GM23338 (cell line): ENCODE data around the gene TFB2M. TPM values are rescaled to one million over a fixed set of nuclear protein-coding genes. Genes with fewer than 3 reads are reported as not detected.

Experiments used
- ATAC-seq: fragments of 200-7000 bp; cut with Tn5 transposase; 3 replicates; pipeline ENCODE4 v1.9.1; 2020
- DNase-seq: peaks from one replicate; pipeline ENCODE4 v3.0.0-alpha.2; 2015; ENCODE audit warnings: low spot score
- H2AFZ ChIP-seq: fragments of 200-600 bp; sonication (generic); 2 replicates; pipeline ENCODE4 v1.8.0; 2016; ENCODE audit warnings: antibody characterized with exemption, mild to moderate bottlenecking, moderate library complexity
- H3F3A ChIP-seq: fragments of 200-600 bp; sonication (generic); replicated peaks from 2 replicates; pipeline ENCODE4 v1.8.0; 2017; ENCODE audit warnings: antibody characterized with exemption, mixed run types, low read depth
- H3K27ac ChIP-seq: fragments of 200-600 bp; sonication (generic); 2 replicates; pipeline ENCODE4 v1.6.1; 2016; ENCODE audit warnings: low read depth
- H3K27me3 ChIP-seq: fragments of 200-600 bp; sonication (generic); 2 replicates; pipeline ENCODE4 v1.8.0; 2016; ENCODE audit warnings: mild to moderate bottlenecking, mixed run types, moderate library complexity; ENCODE audit not compliant: insufficient read depth
- H3K36me3 ChIP-seq: fragments of 200-600 bp; sonication (generic); 2 replicates; pipeline ENCODE4 v1.8.0; 2016; ENCODE audit warnings: mild to moderate bottlenecking; ENCODE audit not compliant: insufficient read depth
- H3K4me1 ChIP-seq: fragments of 200-600 bp; sonication (generic); 2 replicates; pipeline ENCODE4 v1.8.0; 2016; ENCODE audit warnings: mild to moderate bottlenecking, moderate library complexity; ENCODE audit not compliant: insufficient read depth
- H3K4me2 ChIP-seq: fragments of 200-600 bp; sonication (generic); 2 replicates; pipeline ENCODE4 v1.7.1; 2017; ENCODE audit warnings: mixed run types
- H3K4me3 ChIP-seq: fragments of 200-600 bp; sonication (generic); 2 replicates; pipeline ENCODE4 v1.6.1; 2016; ENCODE audit warnings: mixed run types
- H3K79me2 ChIP-seq: fragments of 200-600 bp; sonication (generic); replicated peaks from 2 replicates; pipeline ENCODE4 v1.8.0; 2017; ENCODE audit warnings: mild to moderate bottlenecking; ENCODE audit not compliant: insufficient read depth
- H3K9me2 ChIP-seq: fragments of 200-600 bp; sonication (generic); 2 replicates; pipeline ENCODE4 v1.8.0; 2017; ENCODE audit not compliant: insufficient read depth
- H4K20me1 ChIP-seq: fragments of 200-600 bp; sonication (generic); replicated peaks from 2 replicates; pipeline ENCODE4 v1.8.0; 2017; ENCODE audit warnings: mild to moderate bottlenecking; ENCODE audit not compliant: insufficient read depth
- H3K27ac Mint-ChIP-seq: 2 replicates; pipeline ENCODE4 v1.8.0; 2020; ENCODE audit warnings: inconsistent platforms, mild to moderate bottlenecking, moderate library complexity, mixed read lengths
- H3K27me3 Mint-ChIP-seq: 3 replicates; pipeline ENCODE4 v1.8.0; 2022; ENCODE audit warnings: low read depth, mild to moderate bottlenecking, moderate library complexity, mixed read lengths, inconsistent platforms; ENCODE audit not compliant: insufficient read depth, poor library complexity
- H3K36me3 Mint-ChIP-seq: 3 replicates; pipeline ENCODE4 v1.8.0; 2021; ENCODE audit warnings: low read depth, mild to moderate bottlenecking, inconsistent platforms, moderate library complexity, mixed read lengths
- H3K4me1 Mint-ChIP-seq: 3 replicates; pipeline ENCODE4 v1.8.0; 2020; ENCODE audit warnings: mild to moderate bottlenecking, inconsistent platforms, mixed read lengths
- H3K4me3 Mint-ChIP-seq: 3 replicates; pipeline ENCODE4 v1.8.0; 2021; ENCODE audit warnings: moderate library complexity, mild to moderate bottlenecking, inconsistent platforms, mixed read lengths
- H3K9me3 Mint-ChIP-seq: 3 replicates; pipeline ENCODE4 v1.8.0; 2020; ENCODE audit warnings: moderate library complexity, mild to moderate bottlenecking, inconsistent platforms, mixed read lengths
- CREB1 ChIP-seq: fragments of 250-450 bp; sonication (Bioruptor Pico); IDR thresholded peaks from 2 replicates; pipeline ENCODE4 v1.5.0; 2020; ENCODE audit warnings: low read depth, mild to moderate bottlenecking, moderate library complexity
- CTCF ChIP-seq, 2 experiments: fragments of 200-600 bp in 1 of 2; sonication (generic) in 1 of 2; conservative IDR thresholded peaks; 2 replicates each; pipeline versions ENCODE4 v1.5.1 to v1.6.1; 2016 to 2017; ENCODE audit warnings: antibody characterized with exemption in 2 of 2, low read depth in 2 of 2, mild to moderate bottlenecking in 2 of 2, moderate library complexity in 1 of 2
- EZH2 ChIP-seq: fragments of 200-600 bp; sonication (generic); IDR thresholded peaks from one replicate; pipeline ENCODE4 v1.8.0; 2017; ENCODE audit warnings: antibody characterized with exemption, mild to moderate bottlenecking, low read depth; ENCODE audit not compliant: unreplicated experiment
- EZH2phosphoT487 ChIP-seq: fragments of 200-600 bp; sonication (generic); IDR thresholded peaks from one replicate; pipeline ENCODE4 v1.8.1; 2018; ENCODE audit warnings: antibody characterized with exemption; ENCODE audit not compliant: unreplicated experiment
- NANOG ChIP-seq: IDR thresholded peaks from 2 replicates; pipeline ENCODE4 v1.6.1; 2016; ENCODE audit warnings: antibody characterized with exemption, borderline replicate concordance
- POLR2AphosphoS5 ChIP-seq: IDR thresholded peaks from 2 replicates; pipeline ENCODE4 v1.6.1; 2016; ENCODE audit warnings: antibody characterized with exemption, low read depth
- STAT1 ChIP-seq: IDR thresholded peaks from one replicate; pipeline ENCODE4 v1.6.1; 2016; ENCODE audit warnings: antibody characterized with exemption; ENCODE audit not compliant: unreplicated experiment
- ZNF114 ChIP-seq: fragments of 250-450 bp; sonication (Bioruptor Pico); IDR thresholded peaks from 2 replicates; pipeline ENCODE4 v1.5.0; 2020; ENCODE audit warnings: mild to moderate bottlenecking, moderate library complexity
- ZNF331 ChIP-seq: fragments of 250-450 bp; sonication (Bioruptor Pico); IDR thresholded peaks from 2 replicates; pipeline ENCODE4 v1.5.0; 2020; ENCODE audit warnings: low read depth, mild to moderate bottlenecking, moderate library complexity
- ZNF462 ChIP-seq: fragments of 250-450 bp; sonication (Bioruptor Pico); IDR thresholded peaks from 2 replicates; pipeline ENCODE4 v1.5.0; 2020; ENCODE audit warnings: mild to moderate bottlenecking, moderate library complexity
- polyA plus RNA-seq: library from polyadenylated mRNA; unstranded; fragments of >200 nt; fragmentation: Nextera tagmentation; extraction: Ambion mirVana; gene quantifications from 2 replicates; pipeline ENCODE4 v1.2.1, GENCODE V29; 2016
- total RNA-seq: library from RNA; depleted of rRNA; stranded (reverse); fragments of >200 nt; shearing (Covaris generic); gene quantifications from 2 replicates; pipeline ENCODE4 v1.2.3, GENCODE V29; 2014

Gene TFB2M
- total and polyA plus RNA-seq, 2 experiments from 2014 or later = 18.7 to 24.9 TPM

GRCh38 chr1:246516126-246516525 lies 49.9 kb downstream of the TFB2M start (continued):
- TF ChIP-seq ZNF462 (CRISPR knock-in tag) (no peak), POLR2AphosphoS5 (no peak), CREB1 (CRISPR knock-in tag) (no peak), ZNF331 (CRISPR knock-in tag) (no peak), CTCF (conservative IDR thresholded peaks at IDR 0.05; ENCODE audit: low read depth in 2 of 2) (no peak), ZNF114 (CRISPR knock-in tag) (no peak), EZH2phosphoT487 (no peak)

- Histone ChIP-seq H3K4me2 (no peak overlapping the region), H3K27me3 (no peaks in the 10 kb centered on the region), H3K4me1 (no peaks in the 10 kb centered on the region), H3K4me3 (no peak overlapping the region), H3K9me2 (no peaks in the 10 kb centered on the region), H3F3A (no peaks in the 10 kb centered on the region), H2AFZ (no peak overlapping the region), H3K36me3 (no peaks in the 10 kb centered on the region), H3K27ac (no peak overlapping the region), H3K79me2 (no peaks in the 10 kb centered on the region), H4K20me1 (no peaks in the 10 kb centered on the region)
- Mint-ChIP-seq H3K36me3 (peaks cover 14% of the 10 kb centered on the region; the same call in 2 of the 3 replicates), H3K27me3 (peaks cover 13% of the 10 kb centered on the region), H3K4me3 (no peak overlapping the region), H3K27ac (no peak overlapping the region), H3K9me3 (peaks cover 77% of the 10 kb centered on the region), H3K4me1 (no peaks in the 10 kb centered on the region)
- TF ChIP-seq NANOG = no peak
- no peak for TF ChIP-seq ZNF114 (CRISPR knock-in tag)
- TF ChIP-seq STAT1 = no peak
- no peak for TF ChIP-seq ZNF331 (CRISPR knock-in tag)
- TF ChIP-seq CTCF (conservative IDR thresholded peaks at IDR 0.05; ENCODE audit: low read depth in 2 of 2) = no peak
- TF ChIP-seq EZH2 = no peak
- TF ChIP-seq POLR2AphosphoS5 = no peak
- TF ChIP-seq EZH2phosphoT487 = no peak
- no peak for ATAC-seq
- DNase-seq = no peak
Observed at GRCh38 chr1:246515390-246516005, 50.6 kb downstream of the TFB2M start.
